Stimulated activated CD8-positive, alpha-beta memory T cell treated with anti-CD3 and anti-CD28 coated beads, Interleukin-12 subunit alpha, Interleukin-12 subunit beta, amount 100 ng/mL, for 1 hour (primary cell): Measurements from ENCODE around the gene TMEM17.

Source experiments
- DNase-seq: peaks from one replicate; pipeline ENCODE4 v3.0.0-alpha.2; 2020; ENCODE audit warnings: low read depth

TMEM17 gene

GRCh38 chr2:62511636-62512035 lies 5.6 kb upstream of the TMEM17 start:
- DNase-seq = no peak

DNA sequence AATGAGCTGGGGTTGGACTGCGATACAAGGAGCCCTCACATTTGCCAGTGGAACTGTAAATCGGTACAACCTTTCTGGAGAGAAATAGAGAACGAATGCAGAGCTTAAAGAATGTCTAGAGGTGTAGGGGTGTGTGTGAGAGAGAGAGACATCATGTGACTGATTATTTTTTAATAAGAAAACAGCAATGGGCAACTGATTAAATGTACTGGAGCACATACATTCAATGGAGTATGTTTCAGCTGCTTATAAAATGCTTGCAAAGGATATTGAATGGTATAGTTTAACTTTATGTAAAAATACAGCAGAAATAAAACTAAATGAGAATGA lies 391 bp upstream of the TMEM17 start:
- no peak for DNase-seq

DNA sequence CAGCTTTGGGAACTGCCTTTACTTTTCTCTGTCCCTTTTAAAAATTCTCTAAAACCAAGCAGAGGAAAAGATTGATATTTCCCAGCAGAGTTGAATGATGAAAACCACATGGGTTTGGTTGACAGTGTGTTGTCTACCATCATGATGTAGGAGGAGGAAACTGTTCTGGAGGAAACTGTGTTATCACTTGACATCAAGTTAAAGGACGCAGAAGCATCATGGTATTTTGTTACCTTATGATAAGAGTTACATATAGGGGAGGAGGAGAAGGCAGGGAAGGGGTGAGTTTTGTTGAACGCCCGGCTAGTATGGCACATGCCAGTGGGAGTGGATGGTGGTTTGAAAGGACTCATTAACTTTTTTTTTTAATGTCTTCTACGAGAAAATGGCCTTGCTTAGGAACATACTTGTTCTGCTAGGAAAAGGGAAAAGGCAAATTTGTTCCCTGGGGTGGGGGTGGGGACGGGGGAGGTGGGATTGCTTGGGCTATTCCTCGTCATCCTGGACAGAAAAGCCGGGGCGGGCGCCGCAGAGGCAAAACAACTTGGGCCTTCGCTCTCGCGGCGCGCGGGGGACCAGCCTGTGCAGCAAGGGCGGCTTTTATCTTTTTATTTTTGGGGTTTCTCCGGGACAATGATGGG lies 766 bp downstream of the TMEM17 start:
- DNase-seq = no peak

GRCh38 chr2:62504657-62505056 lies 1.3 kb downstream of the TMEM17 start:
- no peak for DNase-seq

GRCh38 chr2:62501794-62502500 lies 4.0 kb downstream of the TMEM17 start:
- DNase-seq = no peak

DNA sequence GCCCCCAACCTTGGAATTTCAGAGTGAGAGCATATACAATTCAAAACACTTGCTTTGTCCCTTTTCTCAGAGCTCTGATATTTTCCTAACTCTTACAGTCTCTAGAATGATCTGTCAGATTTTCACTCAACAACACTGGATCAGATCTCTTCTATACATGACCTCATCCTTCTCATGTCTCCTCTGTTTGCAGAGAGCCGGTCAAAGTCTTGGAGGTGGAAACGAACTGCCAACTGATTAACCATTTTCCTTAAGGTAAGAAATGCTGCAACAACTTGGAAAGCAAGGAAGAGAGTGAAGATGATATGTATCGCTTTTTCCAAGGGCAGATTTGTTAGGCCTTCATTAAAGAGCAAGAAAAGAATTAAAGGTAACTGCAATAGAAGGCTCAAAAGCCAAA lies 4.9 kb downstream of the TMEM17 start:
- DNase-seq = no peak

DNA sequence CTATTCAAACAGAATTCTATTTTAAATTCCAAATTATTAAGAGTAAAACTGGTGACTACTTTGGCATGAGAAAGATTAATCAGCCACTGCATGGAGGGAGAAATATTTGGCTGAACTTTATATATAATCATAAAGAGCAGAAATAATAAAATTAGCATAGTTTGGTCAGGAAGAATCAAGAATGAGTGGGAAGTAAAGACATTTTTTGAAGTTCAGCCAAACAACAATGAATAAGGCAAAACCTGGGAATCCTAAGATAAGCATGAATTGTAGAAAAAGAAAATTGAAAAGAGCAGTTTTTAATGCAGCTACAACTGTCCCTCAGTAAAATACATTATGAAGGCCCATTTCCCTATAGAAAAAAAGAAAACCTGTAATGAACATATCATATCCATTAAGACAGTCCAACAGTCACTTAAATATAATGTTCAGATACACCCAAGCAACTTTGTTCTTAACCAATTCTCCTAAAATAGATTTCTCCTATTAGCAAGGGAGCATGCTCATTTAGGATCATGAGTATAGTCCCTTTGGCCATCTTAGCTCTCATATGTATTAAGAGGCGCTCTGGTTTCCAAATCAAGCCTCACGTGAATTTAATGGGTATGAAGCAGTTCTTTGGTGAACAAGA lies 6.5 kb downstream of the TMEM17 start:
- DNase-seq = no peak

- no peak for DNase-seq
Measured at GRCh38 chr2:62498739-62499138, 7.3 kb downstream of the TMEM17 start.

DNA sequence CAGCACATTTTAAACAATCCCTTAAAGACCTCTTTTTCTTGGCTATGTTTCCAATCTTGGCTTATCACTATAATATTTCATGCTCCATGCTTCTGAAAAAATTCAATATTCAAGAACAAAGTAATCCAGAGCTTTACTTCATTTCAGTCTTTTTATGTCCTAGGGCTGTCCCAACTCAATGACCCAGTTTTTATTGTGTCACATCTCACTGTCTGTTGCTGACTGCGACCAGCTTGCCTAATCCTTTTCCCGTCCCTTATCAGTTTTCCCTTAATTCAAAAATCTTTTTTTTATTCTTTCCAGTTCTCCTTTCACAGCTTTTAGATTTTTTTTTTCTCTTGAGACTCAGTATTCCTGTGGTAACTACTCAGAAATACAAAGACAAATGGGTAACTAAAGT lies 10.2 kb downstream of the TMEM17 start:
- no peak for DNase-seq

DNA sequence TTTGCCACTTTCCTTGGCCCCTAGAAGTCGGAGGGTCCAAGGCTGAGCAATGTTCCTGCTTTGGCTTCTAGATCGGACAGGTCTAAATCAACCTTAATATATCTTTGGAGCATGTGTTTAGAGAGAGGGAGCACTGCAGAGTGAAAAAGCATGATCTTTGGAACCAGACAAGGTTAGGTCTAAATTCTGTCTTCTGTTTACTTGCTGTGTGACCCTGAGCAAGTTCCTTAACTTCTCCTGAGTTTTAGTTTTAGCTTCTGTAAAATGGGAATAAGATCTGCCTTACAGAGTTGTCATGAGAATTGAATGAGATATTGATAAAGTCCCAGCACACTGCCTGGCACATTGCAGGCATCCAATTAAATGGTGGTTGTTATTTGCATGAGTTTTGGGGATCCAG lies 13.9 kb downstream of the TMEM17 start:
- no peak for DNase-seq

DNA sequence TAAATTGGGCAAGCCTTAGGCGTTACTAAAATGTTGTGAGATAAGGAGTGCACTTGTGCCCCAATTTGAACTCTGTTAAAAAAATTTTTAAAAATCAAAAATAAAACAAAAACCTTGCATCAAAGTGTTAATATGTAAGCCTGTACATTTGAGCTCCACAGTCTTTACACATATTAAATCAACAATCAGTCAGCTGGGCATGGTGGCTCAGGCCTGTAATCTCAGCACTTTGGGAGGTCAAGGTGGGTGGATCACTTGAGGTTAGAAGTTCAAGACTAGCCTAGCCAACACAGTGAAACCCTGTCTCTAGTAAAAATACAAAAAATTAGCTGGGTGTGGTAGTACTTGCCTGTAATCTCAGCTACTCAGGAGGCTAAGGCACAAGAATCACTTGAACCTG lies 16.3 kb downstream of the TMEM17 start:
- no peak for DNase-seq

DNA sequence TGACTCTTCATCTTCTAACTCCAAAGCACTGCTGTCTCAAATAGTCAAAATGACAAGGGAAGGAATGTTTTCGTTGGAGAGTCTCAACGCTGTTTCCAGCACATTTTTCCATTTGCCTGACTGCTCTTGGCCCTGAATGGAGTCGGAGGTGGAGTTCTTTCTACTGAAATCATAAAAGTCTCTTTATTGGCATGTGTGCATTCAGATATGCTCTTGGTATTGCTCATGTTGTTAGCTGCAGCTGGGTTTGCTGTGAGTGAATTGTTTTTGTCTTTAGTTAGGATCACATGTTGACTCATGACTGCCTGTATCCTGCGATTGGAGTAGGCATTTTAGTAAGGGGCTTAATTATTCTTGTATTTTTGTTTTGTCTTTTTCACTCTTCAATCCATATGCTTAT lies 16.8 kb downstream of the TMEM17 start:
- no peak for DNase-seq

GRCh38 chr2:62486439-62486765 lies 19.6 kb downstream of the TMEM17 start:
- no peak for DNase-seq

GRCh38 chr2:62485761-62486438 lies 20.1 kb downstream of the TMEM17 start:
- no peak for DNase-seq

DNA sequence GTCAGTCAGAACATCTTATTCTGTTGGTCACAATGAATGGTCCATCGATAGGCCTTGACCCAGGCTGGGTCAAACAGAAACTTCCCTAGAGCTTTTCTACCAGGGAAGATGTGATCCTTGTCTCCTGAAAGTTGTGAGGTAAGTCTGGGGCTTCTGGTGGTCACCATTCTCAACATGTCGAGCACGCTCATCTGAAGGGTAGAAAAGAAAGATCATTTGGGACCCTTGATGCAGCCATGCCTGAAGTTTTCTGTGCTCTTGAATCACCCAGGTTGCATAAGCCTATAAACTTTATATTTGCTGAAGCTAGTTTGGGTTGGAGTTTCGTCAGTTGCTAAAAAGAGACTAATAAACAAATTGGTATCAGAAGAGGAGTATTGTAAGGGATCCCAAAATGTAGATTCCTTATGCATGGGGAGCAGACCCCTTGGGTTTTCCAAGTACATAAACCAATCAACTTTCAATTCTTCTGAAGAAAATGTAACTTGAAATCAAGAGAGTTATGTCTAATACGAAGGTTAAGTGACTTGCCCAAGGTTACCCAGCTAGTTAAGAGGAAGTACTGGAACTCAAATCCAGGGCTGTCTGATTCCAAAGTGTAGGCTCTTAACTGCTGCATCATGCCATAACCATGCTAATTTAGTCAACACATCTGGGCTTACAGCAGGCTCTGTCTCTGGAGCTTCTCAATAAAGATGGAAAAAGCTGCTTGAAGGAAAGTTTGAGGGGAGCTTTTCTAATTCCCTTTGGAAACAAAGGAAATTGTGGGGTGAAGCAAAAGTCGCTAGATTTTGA lies 23.2 kb downstream of the TMEM17 start:
- DNase-seq = no peak

DNA sequence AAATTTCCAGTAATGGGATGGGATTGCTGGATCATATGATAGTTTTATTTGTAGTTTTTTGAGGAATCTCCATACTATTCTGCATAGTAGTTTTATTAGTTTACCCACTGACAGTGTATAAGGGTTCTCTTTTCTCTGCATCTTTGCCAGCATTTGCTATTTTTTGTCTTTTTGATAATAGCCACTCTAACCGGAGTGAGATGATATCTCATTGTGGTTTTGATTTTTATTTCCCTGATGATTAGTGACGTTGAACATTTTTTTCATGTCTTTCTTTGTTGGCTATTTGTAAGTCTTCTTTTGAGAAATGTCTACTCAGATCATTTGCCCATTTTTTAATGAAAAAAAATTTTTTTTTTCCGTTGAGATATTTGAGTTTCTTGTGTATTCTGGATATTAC lies 26.1 kb downstream of the TMEM17 start:
- DNase-seq = no peak

- DNase-seq = no peak
Measured at GRCh38 chr2:62478093-62478580, 27.9 kb downstream of the TMEM17 start.

DNA sequence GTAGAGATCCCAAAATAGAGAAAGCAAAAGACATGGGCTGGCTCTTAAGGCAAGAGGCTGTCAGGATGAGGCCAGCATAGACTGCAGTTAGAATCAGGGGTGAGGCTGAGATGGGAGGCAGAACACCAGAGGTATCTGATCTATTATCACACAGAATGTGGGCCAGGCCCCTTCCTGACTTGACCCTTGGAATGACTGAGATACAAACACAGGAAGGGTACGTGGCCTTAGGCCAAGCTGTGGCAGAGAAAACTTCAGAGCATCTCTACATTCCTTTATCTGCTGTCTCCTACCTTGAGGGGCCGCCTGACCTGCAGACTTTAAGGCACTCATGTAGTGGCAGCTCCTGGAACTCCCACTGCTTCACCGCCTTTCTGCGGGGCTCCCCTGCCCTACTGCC lies 28.4 kb downstream of the TMEM17 start:
- no peak for DNase-seq

DNA sequence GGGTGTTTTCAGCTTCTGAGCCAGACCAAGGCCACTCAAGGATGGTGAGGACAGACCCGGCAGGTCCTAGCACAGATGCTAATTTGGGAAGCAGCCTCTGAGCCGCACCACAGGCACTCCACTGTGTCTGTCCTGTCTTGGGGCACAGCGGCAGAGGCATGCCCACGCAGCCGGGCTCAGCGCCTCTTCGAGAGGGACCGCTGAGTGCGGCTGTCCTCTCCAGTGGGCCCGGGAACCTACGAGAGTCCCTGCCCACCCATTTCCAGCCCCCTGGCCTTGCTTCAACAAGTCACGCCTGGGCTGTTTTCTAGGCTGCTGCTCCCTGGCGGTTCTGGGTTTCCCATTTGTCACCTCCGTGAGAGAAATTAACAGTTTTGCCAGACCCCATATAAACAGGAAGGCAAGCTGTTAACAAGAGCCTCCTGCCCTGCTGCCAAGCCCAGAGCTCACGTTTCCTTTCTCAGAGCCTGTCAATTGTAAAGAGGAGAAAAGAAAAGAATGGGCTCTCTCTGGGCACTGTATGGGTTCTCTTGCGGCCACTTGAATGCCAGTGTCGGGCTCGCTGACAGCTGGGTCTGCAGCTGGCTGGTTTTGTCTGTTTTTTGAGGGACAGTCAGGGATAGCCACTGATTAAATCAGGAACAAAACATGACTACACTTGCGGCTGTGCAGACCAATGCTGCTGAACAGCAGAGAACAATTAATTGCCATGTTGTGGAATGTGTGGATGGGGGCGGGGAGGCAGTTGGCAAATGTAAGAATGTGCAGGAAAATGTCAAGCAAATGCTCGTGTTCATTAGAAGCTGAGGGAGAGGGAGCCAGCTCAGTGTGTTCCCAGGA lies 30.6 kb downstream of the TMEM17 start:
- DNase-seq = peak; percentile 0

DNA sequence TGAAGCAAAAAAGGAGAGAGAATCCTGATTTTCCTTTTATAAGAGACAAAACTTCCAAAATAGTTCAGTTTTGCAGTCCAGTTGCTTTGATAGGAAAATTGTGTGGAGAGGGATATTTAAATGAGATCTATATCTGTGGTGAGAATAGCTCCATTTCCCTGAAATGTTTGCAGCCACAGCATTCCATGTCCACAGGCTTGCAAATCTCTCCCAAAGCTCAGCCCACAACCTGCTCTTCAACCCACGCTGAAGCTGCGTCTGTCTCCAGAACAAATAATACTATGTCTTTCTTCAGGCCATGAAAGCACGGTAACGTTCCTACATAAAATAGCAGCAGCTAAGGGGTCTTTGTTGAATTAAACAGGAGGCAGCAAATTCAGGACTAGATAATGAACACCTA lies 31.8 kb downstream of the TMEM17 start:
- no peak for DNase-seq

- DNase-seq = no peak
Measured at GRCh38 chr2:62473246-62473827, 32.7 kb downstream of the TMEM17 start.
